ENCODE measurements around the gene RNF220. TPM values are rescaled to one million over a fixed set of nuclear protein-coding genes. Genes with fewer than 3 reads are reported as not detected.

Gene RNF220
- total and polyA plus RNA-seq, 2 of the 13 experiments (the other 11 are each of a cell fraction or from before 2014, with no cell fraction given), result 48.2 to 72.1 TPM

DNA sequence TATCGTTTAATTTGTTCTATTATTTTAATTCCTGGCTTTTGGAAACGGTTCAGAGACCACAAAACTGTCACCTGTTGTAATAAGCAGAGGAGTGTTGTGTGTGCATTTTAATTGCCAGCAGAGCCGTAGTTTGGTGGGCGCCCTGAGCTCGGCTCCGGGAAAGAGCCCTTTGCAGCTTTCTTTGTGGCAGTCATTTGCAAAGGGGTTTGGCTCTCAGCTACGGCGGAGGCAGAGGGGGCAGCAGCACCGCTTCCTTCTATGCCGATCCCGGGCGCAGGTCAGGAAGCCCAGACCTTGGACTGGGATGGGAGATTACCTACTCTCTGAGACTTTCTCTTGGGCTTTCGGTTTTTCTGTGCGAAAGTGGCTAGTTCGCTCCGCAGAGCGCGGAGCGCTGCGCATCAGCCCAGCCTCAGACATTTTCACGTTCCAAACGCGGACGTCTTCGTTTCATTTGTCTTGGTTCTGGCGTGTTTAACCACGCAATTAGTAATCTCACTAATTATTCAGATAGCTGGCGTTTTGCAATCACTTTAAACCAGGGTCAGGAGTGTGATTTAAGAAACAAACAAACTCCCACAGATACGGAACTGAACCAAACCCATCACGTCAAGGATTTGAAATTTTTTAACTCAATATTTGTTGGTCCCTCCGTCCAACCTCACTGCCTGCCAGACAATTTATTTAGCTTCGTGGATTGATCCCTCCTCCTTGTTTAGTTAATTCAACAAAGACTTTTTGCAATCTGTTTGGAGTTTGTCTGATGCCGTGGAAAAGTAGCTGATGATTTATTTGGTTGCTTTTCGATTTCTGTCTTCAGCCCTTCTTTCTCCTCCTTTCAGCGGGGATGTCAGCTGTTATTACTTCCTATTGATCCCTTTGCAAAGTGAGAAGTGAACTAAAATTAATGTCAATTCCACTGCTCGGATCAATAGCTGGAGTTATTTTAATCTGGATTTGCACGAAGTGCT lies 3.9 kb downstream of the RNF220 start (continued):
- TF ChIP-seq, protein P1, sequence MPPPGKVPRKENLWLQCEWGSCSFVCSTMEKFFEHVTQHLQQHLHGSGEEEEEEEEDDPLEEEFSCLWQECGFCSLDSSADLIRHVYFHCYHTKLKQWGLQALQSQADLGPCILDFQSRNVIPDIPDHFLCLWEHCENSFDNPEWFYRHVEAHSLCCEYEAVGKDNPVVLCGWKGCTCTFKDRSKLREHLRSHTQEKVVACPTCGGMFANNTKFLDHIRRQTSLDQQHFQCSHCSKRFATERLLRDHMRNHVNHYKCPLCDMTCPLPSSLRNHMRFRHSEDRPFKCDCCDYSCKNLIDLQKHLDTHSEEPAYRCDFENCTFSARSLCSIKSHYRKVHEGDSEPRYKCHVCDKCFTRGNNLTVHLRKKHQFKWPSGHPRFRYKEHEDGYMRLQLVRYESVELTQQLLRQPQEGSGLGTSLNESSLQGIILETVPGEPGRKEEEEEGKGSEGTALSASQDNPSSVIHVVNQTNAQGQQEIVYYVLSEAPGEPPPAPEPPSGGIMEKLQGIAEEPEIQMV (CRISPR knock-in tag; IDR thresholded peaks at IDR 0.05; ENCODE audit: low read depth), result no peak
- TF ChIP-seq FOSL2 (CRISPR knock-in tag; IDR thresholded peaks at IDR 0.05), result no peak
- no peak for TF ChIP-seq THAP11 (CRISPR knock-in tag; IDR thresholded peaks at IDR 0.05)

DNA sequence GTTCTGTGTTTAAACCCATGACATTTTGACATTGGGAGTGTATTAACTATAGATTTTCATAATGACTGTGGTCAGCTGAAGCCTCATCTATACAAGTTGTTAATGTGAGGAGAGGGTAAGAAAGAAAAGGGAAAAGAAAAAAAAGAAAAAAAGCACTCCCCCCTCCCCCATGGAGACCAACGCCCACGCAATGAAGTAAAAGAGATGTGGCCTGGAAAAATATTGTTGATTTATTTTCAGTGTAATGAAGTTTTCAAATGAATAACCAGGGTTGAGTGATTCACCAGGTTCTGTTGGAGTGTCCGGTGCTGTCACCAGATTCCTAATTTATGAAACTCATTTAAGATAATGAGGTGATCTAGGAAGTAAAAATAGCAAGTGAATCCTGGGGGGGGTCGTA lies 4.7 kb downstream of the RNF220 start:
- intact Hi-C loops (cut with micrococcal nuclease; ENCODE audit: unreplicated experiment), result no loop called here
- Histone ChIP-seq H3K4me2 (ENCODE audit: low read depth, low read length) (no peak overlapping the region), H4K20me1 (ENCODE audit: insufficient read depth, low read length) (peaks cover 3% of the 10 kb centered on the region), H3K27me3 (ENCODE audit: control insufficient read depth in 1 of 2, insufficient read depth in 2 of 2, low read length in 2 of 2) (peaks cover 0 to 25% of the 10 kb centered on the region in 2 experiments; a peak in 1 of 5 replicates), H3K79me2 (ENCODE audit: insufficient read depth, low read length) (peaks cover 29% of the 10 kb centered on the region), H3K27ac (ENCODE audit: extremely low read length, insufficient read depth, low read length) (no peak overlapping the region), H3K9me3 (ENCODE audit: low read length) (no peaks in the 10 kb centered on the region), H2AFZ (ENCODE audit: low read length) (no peak overlapping the region), H3K4me1 (ENCODE audit: insufficient read depth, low read length) (peaks cover 26% of the 10 kb centered on the region), H3K36me3 (replicated peaks in 1 of 2; ENCODE audit: control insufficient read depth in 1 of 2, insufficient read depth in 2 of 2, low read length in 2 of 2) (peaks cover 5 to 11% of the 10 kb centered on the region in 2 experiments; a peak in 4 of 5 replicates), H3K4me3 (replicated peaks in 1 of 3; ENCODE audit: insufficient read depth in 1 of 3, low read depth in 2 of 3, low read length in 3 of 3) (no peak overlapping the region), H3K9ac (ENCODE audit: insufficient read depth, low read depth, low read length) (no peak overlapping the region)
- FAIRE-seq (no peak), DNase-seq (ENCODE audit: low spot score) (no peak), ATAC-seq (no peak)
- WGBS (ENCODE audit: low lambda C conversion rate), result 87% methylated on average over 4 of the region's 4 CpGs
- CTCF ChIA-PET (ENCODE audit: low intra/inter-chr PET ratio, low total read pairs), result no interaction called here
- TF ChIP-seq ZNF20 (CRISPR knock-in tag; IDR thresholded peaks at IDR 0.05) (no peak), PLRG1 (conservative IDR thresholded peaks at IDR 0.05) (no peak), ZSCAN31 (CRISPR knock-in tag; IDR thresholded peaks at IDR 0.05; ENCODE audit: low read depth) (no peak), SMAD3 (CRISPR knock-in tag; IDR thresholded peaks at IDR 0.05) (no peak)
- TF ChIP-seq, protein P2, sequence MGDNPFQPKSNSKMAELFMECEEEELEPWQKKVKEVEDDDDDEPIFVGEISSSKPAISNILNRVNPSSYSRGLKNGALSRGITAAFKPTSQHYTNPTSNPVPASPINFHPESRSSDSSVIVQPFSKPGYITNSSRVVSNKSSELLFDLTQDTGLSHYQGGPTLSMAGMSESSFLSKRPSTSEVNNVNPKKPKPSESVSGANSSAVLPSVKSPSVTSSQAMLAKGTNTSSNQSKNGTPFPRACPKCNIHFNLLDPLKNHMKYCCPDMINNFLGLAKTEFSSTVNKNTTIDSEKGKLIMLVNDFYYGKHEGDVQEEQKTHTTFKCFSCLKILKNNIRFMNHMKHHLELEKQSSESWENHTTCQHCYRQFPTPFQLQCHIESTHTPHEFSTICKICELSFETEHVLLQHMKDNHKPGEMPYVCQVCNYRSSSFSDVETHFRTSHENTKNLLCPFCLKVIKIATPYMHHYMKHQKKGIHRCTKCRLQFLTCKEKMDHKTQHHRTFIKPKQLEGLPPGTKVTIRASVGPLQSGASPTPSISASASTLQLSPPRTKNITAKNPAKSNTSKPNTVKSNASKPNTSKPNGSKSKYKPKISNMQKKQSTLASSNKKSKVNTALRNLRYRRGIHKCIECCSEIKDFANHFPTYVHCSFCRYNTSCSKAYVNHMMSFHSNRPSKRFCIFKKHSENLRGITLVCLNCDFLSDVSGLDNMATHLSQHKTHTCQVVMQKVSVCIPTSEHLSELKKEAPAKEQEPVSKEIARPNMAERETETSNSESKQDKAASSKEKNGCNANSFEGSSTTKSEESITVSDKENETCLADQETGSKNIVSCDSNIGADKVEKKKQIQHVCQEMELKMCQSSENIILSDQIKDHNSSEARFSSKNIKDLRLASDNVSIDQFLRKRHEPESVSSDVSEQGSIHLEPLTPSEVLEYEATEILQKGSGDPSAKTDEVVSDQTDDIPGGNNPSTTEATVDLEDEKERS (CRISPR knock-in tag; IDR thresholded peaks at IDR 0.05), result no peak
- POLR2A ChIA-PET, result no interaction called here
- BruUV-seq (replicated peaks), result no TSS peak
- in situ Hi-C loops (cut with HindIII; ENCODE audit: extremely low pct_ligation_motif_present, low pct_unique_long_range_greater_than_20kb), result no loop called here
